Thyroid gland (tissue), 4 donors: ENCODE data around the gene CCDC85C. TPM values are rescaled to one million over a fixed set of nuclear protein-coding genes. Genes with fewer than 3 reads are reported as not detected.
A peak's percentile ranks its signal among the peaks of the same experiment; 100 is the strongest.

Source experiments
- DNase-seq, 2 donors: peaks; one replicate each; pipeline ENCODE4 v3.0.0-alpha.2; 2019
- H3K27ac ChIP-seq, 3 donors: fragments of 200-600 bp; sonication (generic); 1 replicate in 2 of 3; 2 replicates in 1 of 3; pipeline ENCODE4 v1.5.1; 2016 to 2019; ENCODE audit warnings: mild to moderate bottlenecking in 1 of 3, moderate library complexity in 1 of 3
- H3K27me3 ChIP-seq: fragments of 200-600 bp; sonication (generic); one replicate; pipeline ENCODE4 v1.5.1; 2019
- H3K36me3 ChIP-seq, 2 donors: fragments of 200-600 bp; sonication (generic); one replicate each; pipeline ENCODE4 v1.5.1; 2016 to 2019
- H3K4me1 ChIP-seq, 2 donors: fragments of 200-600 bp; sonication (generic); one replicate each; pipeline ENCODE4 v1.5.1; 2017 to 2019
- H3K4me3 ChIP-seq, 3 donors: fragments of 200-600 bp; sonication (generic); replicated peaks in 1 of 3; 1 replicate in 2 of 3; 2 replicates in 1 of 3; pipeline ENCODE4 v1.5.1; 2016; ENCODE audit warnings: mild to moderate bottlenecking in 1 of 3
- H3K9me3 ChIP-seq: fragments of 200-600 bp; sonication (generic); one replicate; pipeline ENCODE4 v1.5.1; 2017
- POLR2A ChIP-seq, 2 donors: fragments of 450-650 bp; IDR thresholded peaks; one replicate each; pipeline ENCODE4 v1.6.1; 2017; ENCODE audit warnings: antibody characterized with exemption in 2 of 2, mild to moderate bottlenecking in 2 of 2, moderate library complexity in 1 of 2
- WGBS, 2 donors: methylation state at CpG; one replicate each; pipeline ENCODE4 v1.1.5; 2017; 5-methylcytosine and 5-hydroxymethylcytosine counted together
- intact Hi-C: fragments of 100-400 bp; cut with DNase I; formaldehyde crosslinking; loops from one replicate; pipeline ENCODE4 v1.15.1; 2023
- total RNA-seq, 4 donors: library from RNA; depleted of rRNA; stranded (reverse); fragments of >200 nt; gene quantifications; one replicate each; pipeline ENCODE4 v1.2.3, GENCODE V29; 2016
- TF ChIP-seq, protein P1 (sequence below), 6 experiments: fragments of 200-600 bp in 3 of 6; fragments of 450-650 bp in 3 of 6; sonication (generic) in 3 of 6; IDR thresholded peaks; one replicate each; pipeline ENCODE4 v1.5.1; 2016 to 2019; ENCODE audit warnings: antibody characterized with exemption in 6 of 6, mild to moderate bottlenecking in 2 of 6, inconsistent platforms in 1 of 6, moderate library complexity in 1 of 6

Gene CCDC85C
- total RNA-seq, 4 donors from 2014 or later: 8.6 to 28.3 (median 17.3) TPM

DNA sequence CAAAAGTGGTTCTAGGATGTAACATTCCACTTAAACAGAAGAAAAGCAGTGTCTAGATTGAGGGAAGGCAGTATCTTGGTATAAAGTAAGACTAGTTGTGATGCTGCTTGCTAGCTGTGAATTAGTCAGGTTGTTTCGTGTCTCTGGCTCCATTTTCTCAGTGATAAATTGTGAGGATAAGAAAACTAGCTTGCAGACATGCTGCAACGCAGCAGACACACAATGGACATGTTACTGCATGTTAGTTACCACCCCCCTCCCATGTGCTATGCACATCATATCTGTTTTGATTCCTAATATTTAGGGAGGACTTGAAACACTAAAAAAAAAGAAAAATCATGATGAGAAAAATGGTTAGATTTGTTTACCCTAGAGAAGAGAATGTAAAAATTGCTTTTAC is 119.9 kb downstream of the CCDC85C start:
- H3K4me1 ChIP-seq: peaks cover 16 to 17% of the 10 kb centered on the region in 2 donors
- intact Hi-C loops: no loop called here
- H3K27me3 ChIP-seq: no peaks in the 10 kb centered on the region
- TF ChIP-seq, protein P1, sequence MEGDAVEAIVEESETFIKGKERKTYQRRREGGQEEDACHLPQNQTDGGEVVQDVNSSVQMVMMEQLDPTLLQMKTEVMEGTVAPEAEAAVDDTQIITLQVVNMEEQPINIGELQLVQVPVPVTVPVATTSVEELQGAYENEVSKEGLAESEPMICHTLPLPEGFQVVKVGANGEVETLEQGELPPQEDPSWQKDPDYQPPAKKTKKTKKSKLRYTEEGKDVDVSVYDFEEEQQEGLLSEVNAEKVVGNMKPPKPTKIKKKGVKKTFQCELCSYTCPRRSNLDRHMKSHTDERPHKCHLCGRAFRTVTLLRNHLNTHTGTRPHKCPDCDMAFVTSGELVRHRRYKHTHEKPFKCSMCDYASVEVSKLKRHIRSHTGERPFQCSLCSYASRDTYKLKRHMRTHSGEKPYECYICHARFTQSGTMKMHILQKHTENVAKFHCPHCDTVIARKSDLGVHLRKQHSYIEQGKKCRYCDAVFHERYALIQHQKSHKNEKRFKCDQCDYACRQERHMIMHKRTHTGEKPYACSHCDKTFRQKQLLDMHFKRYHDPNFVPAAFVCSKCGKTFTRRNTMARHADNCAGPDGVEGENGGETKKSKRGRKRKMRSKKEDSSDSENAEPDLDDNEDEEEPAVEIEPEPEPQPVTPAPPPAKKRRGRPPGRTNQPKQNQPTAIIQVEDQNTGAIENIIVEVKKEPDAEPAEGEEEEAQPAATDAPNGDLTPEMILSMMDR (IDR thresholded peaks at IDR 0.05): no peak
- no peak for TF ChIP-seq POLR2A (IDR thresholded peaks at IDR 0.05)
- no peak overlapping the region for H3K4me3 ChIP-seq
- H3K27ac ChIP-seq: no peak overlapping the region
- WGBS, 2 donors: 73 to 78% methylated on average over 2 of the region's 2 CpGs
- no peak for DNase-seq
- no peaks in the 10 kb centered on the region for H3K9me3 ChIP-seq
- no peaks in the 10 kb centered on the region for H3K36me3 ChIP-seq

DNA sequence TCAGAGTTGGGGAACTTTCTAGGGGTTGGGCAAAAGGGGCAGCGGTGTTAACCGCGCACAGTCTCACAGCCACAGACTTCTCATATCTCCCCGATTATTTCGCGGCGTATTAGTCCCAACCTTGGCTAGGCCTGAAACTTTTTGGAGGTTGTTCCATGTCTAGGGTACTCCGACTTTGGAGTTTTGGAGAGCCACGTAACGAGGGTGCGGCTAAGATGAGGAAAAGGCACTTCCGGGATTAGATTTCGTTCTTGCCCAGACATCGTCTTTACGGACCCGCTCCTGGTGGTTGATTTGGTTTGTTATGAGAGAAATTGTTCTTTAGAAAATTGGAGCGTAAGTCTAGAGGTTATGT is 122.3 kb downstream of the CCDC85C start:
- no peaks in the 10 kb centered on the region for H3K9me3 ChIP-seq
- TF ChIP-seq, protein P1 (IDR thresholded peaks at IDR 0.05): no peak
- no peak for TF ChIP-seq POLR2A (IDR thresholded peaks at IDR 0.05)
- H3K27ac ChIP-seq: peak overlapping the region; percentile 66 to 85 (median 79)
- intact Hi-C loops: no loop called here
- WGBS, 2 donors: 0 to 1% methylated on average over 16 to 17 of the region's 17 CpGs
- DNase-seq: peak in 1 of 2 donors; percentile 12
- no peaks in the 10 kb centered on the region for H3K36me3 ChIP-seq
- H3K4me3 ChIP-seq: peak overlapping the region; percentile 90 to 98 (median 97)
- peaks cover 27 to 35% of the 10 kb centered on the region in 2 donors for H3K4me1 ChIP-seq
- H3K27me3 ChIP-seq: no peaks in the 10 kb centered on the region

DNA sequence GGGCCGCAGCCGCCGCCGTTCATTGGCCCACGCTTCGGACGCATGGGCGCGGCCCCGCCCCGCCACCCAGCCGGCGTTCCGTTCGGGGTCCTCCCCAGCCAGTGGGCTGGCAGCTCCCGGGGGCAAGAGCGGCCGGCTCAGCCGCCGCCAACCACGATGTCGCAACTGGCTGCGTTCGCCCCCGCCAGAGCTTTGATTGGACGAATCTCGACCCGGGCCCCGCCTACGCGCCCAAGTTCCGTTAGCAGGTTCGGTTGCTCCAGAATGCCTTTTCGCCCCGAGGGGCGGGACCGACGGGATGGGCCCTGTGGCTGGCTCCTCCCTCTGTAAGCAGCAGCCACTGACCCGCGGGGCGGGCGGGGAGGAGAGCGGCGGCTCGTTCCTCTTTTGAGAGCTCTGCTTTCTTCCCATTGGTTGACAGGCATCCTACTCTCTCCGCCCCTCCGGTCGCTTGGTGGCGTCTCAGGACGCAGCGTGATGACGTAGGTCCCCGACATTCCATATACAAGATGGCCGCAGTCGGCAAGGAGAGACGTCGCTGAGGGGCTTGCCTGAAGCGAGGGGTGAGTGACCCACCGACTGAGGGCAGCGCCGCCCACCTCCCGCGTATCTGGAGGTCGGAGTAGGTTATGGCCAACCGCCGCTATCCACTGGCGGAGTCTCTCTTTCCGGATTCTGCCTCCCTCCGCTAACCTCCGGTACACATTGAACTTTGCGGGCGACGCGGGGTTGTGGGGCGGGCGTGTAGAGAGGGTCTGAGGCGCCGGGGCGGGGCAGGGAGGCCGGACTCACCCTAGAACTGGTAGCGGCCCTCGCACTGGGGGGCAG is 122.9 kb downstream of the CCDC85C start, which contains the start of gene CCNK:
CCNK (plus strand) TSS at position 493 of the 828 bp plus-strand sequence. CDS start 11,269 bp downstream, outside the sequence.
- peak within 1 kb of the TSS; percentile 90 to 98 (median 97) for H3K4me3 ChIP-seq
- H3K27ac ChIP-seq: peak within 1 kb of the TSS; percentile 66 to 85 (median 79)
- peak; percentile 100 for DNase-seq
- 1 to 2% methylated on average over 23 to 30 of the region's 82 CpGs for WGBS, 2 donors
- no peaks in the 10 kb centered on the region for H3K27me3 ChIP-seq
- H3K9me3 ChIP-seq: no peaks in the 10 kb centered on the region
- H3K4me1 ChIP-seq: peaks cover 27 to 35% of the 10 kb centered on the region in 2 donors
- TF ChIP-seq POLR2A (IDR thresholded peaks at IDR 0.05): peak; percentile 32 to 94
- TF ChIP-seq, protein P1 (IDR thresholded peaks at IDR 0.05): no peak
- intact Hi-C loops: no loop called here
- H3K36me3 ChIP-seq: no peaks in the 10 kb centered on the region

DNA sequence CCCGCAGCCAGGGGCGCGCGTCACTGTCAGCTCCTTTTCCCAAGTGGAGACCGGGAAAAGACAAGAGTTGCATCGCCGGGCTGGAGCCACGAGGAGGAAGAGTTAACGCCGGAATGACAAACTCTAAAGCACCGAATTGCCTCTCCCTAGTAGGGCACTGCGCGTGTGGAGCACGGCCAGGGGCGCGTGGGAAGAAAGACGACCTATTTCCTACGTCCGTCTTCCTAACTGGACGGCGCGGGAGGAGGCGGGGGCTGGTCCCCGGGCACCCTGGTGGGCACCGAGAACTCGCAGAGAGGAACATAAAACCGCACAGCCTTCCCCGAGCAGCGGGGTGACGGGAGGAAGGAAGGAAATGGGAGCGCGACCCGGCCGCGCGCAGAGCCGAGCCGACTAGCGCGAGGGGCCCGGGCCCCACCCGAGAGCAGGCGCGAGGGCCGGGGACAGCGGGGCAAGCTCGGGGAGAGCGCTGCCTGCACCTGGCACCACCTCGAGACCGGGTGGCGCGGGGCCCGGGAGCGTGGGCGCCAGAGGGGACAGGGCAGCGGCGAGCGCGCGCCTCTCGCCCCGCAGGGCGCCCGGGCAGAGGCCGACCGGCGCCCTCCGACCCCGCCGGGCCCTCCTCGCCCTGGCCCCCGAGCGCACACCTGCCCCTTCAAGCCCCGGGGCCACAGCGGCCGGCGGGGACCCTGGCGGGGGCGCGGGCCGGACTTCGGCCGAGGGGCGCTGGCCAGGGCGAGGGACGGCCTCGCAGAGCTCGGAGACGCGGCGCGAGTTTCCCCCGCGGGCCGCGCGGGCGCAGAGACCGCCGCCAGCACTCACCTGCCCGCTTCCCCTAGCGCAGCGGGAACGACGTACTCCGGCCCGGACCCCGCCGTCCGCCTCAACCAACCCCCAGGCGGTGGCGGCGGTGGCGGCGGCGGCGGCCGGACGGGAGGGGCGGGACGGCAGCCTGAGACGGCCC is 123.8 kb downstream of the CCDC85C start, which contains the start of gene SETD3:
SETD3 (minus strand) TSS at position 954 of the 964 bp plus-strand sequence. CDS start 15,054 bp downstream, outside the sequence.
- peak within 1 kb of the TSS; percentile 66 to 85 (median 79) for H3K27ac ChIP-seq
- WGBS, 2 donors: 0% methylated on average over 29 to 40 of the region's 122 CpGs

More for the DNA sequence above, 123.8 kb downstream of the CCDC85C start, which contains the start of gene SETD3:
- no peaks in the 10 kb centered on the region for H3K36me3 ChIP-seq
- no peaks in the 10 kb centered on the region for H3K9me3 ChIP-seq
- no peaks in the 10 kb centered on the region for H3K27me3 ChIP-seq
- TF ChIP-seq, protein P1 (IDR thresholded peaks at IDR 0.05): peak in 1 of 6 experiments; percentile 13
- TF ChIP-seq POLR2A (IDR thresholded peaks at IDR 0.05): peak in 1 of 2 donors; percentile 74
- H3K4me3 ChIP-seq: peak within 1 kb of the TSS; percentile 90 to 98 (median 97)
- intact Hi-C loops: no loop called here
- DNase-seq: peak; percentile 65 to 68
- H3K4me1 ChIP-seq: peaks cover 32 to 39% of the 10 kb centered on the region in 2 donors
